GM19438 (cell line): ENCODE measurements around the gene WNT11.

ENCODE experiments used
- ATAC-seq: cut with Tn5 transposase; IDR thresholded peaks from one replicate; pipeline ENCODE4 v1.9.1; 2021; ENCODE audit warnings: low read depth; ENCODE audit not compliant: unreplicated experiment

Gene WNT11

GRCh38 chr11:76206327-76207081 lies at the start of gene WNT11:
TSS of gene WNT11 (minus strand) at chr11:76206502. CDS start at chr11:76206407, 95 bp downstream.
- ATAC-seq: no peak

GRCh38 chr11:76253416-76253815 lies 47.1 kb upstream of the WNT11 start:
- no peak for ATAC-seq

GRCh38 chr11:76252631-76253070 lies 46.3 kb upstream of the WNT11 start:
- ATAC-seq: no peak

GRCh38 chr11:76251576-76251975 lies 45.3 kb upstream of the WNT11 start:
- ATAC-seq: no peak

- no peak for ATAC-seq
Measured at GRCh38 chr11:76251226-76251575, 44.9 kb upstream of the WNT11 start.

- ATAC-seq: no peak
Measured at GRCh38 chr11:76250520-76251225, 44.4 kb upstream of the WNT11 start.

GRCh38 chr11:76249195-76249741 lies 43.0 kb upstream of the WNT11 start:
- ATAC-seq: no peak

GRCh38 chr11:76248210-76248609 lies 41.9 kb upstream of the WNT11 start:
- no peak for ATAC-seq

GRCh38 chr11:76247091-76247490 lies 40.8 kb upstream of the WNT11 start:
- no peak for ATAC-seq

GRCh38 chr11:76246271-76246933 lies 40.1 kb upstream of the WNT11 start:
- no peak for ATAC-seq

- no peak for ATAC-seq
Measured at GRCh38 chr11:76245720-76246119, 39.4 kb upstream of the WNT11 start.

GRCh38 chr11:76244316-76244851 lies 38.1 kb upstream of the WNT11 start:
- no peak for ATAC-seq

GRCh38 chr11:76243957-76244285 lies 37.6 kb upstream of the WNT11 start:
- ATAC-seq: no peak

- ATAC-seq: no peak
Measured at GRCh38 chr11:76243193-76243956, 37.1 kb upstream of the WNT11 start.

GRCh38 chr11:76242004-76242779 lies 35.9 kb upstream of the WNT11 start:
- ATAC-seq: no peak

GRCh38 chr11:76241243-76242000 lies 35.1 kb upstream of the WNT11 start:
- ATAC-seq: no peak

- ATAC-seq: no peak
Measured at GRCh38 chr11:76240666-76241065, 34.4 kb upstream of the WNT11 start.

- no peak for ATAC-seq
Measured at GRCh38 chr11:76240161-76240540, 33.8 kb upstream of the WNT11 start.
